AG04449 (cell line): ENCODE results near the gene PIK3R5.

Experiments used
- CTCF ChIA-PET: fragments of 350-600 bp; formaldehyde crosslinking; extraction: SDS; loops from one replicate; lab custom pipeline; 2021; ENCODE audit warnings: antibody characterized with exemption; lab: Yijun Ruan, JAX
- POLR2A ChIA-PET: fragments of 400-600, 350-600 bp; formaldehyde crosslinking; extraction: SDS; loops from one replicate; lab custom pipeline; 2020; ENCODE audit warnings: antibody characterized with exemption, inconsistent platforms; lab: Yijun Ruan, JAX
- DNase-seq: peaks from one replicate; pipeline ENCODE4 v3.0.0-alpha.2; 2010; ENCODE audit warnings: low read depth, low spot score
- H3K4me3 ChIP-seq: 2 replicates; pipeline ENCODE4 v1.5.1; 2011; ENCODE audit warnings: low read depth, mild to moderate bottlenecking, control low read depth, low read length
- CTCF ChIP-seq: IDR thresholded peaks from one replicate; pipeline ENCODE4 v1.5.1; 2011; ENCODE audit warnings: mild to moderate bottlenecking, moderate library complexity, low read length, control low read depth, inconsistent platforms; ENCODE audit not compliant: insufficient read depth; ENCODE audit errors: missing control alignments

The PIK3R5 gene

GRCh38 chr17:8956465-8956902 lies 9.0 kb downstream of the PIK3R5 start:
- ChIA-PET CTCF (no interaction called here), POLR2A (no interaction called here)
- no peak overlapping the region for H3K4me3 ChIP-seq

GRCh38 chr17:8955021-8955959 lies 10.2 kb downstream of the PIK3R5 start:
- DNase-seq = no peak
- CTCF ChIA-PET = no interaction called here
- POLR2A ChIA-PET = no interaction called here

More at GRCh38 chr17:8956465-8956902, 9.0 kb downstream of the PIK3R5 start:
- DNase-seq = no peak
- TF ChIP-seq CTCF = no peak

GRCh38 chr17:8954339-8954738 lies 11.2 kb downstream of the PIK3R5 start:
- DNase-seq = no peak
- TF ChIP-seq CTCF = no peak
- ChIA-PET POLR2A (no interaction called here), CTCF (no interaction called here)
- no peak overlapping the region for H3K4me3 ChIP-seq

More at GRCh38 chr17:8955021-8955959, 10.2 kb downstream of the PIK3R5 start:
- H3K4me3 ChIP-seq = no peak overlapping the region
- no peak for TF ChIP-seq CTCF

GRCh38 chr17:8953156-8953885 lies 12.2 kb downstream of the PIK3R5 start:
- no peak for DNase-seq
- no peak for TF ChIP-seq CTCF
- ChIA-PET POLR2A (no interaction called here), CTCF (no interaction called here)
- no peak overlapping the region for H3K4me3 ChIP-seq

GRCh38 chr17:8952191-8952590 lies 13.3 kb downstream of the PIK3R5 start:
- no peak for TF ChIP-seq CTCF

GRCh38 chr17:8951206-8951605 lies 14.3 kb downstream of the PIK3R5 start:
- no peak for TF ChIP-seq CTCF
- H3K4me3 ChIP-seq = no peak overlapping the region
- DNase-seq = no peak
- CTCF ChIA-PET = no interaction called here
- POLR2A ChIA-PET = no interaction called here

More at GRCh38 chr17:8952191-8952590, 13.3 kb downstream of the PIK3R5 start:
- DNase-seq = no peak
- no peak overlapping the region for H3K4me3 ChIP-seq
- ChIA-PET POLR2A (no interaction called here), CTCF (no interaction called here)
